ENCODE results near the gene PNPLA7. TPM values are rescaled to one million over a fixed set of nuclear protein-coding genes. Genes with fewer than 3 reads are reported as not detected.

PNPLA7 gene
- total RNA-seq, 1 experiment from 2014 or later: 1.3 TPM

DNA sequence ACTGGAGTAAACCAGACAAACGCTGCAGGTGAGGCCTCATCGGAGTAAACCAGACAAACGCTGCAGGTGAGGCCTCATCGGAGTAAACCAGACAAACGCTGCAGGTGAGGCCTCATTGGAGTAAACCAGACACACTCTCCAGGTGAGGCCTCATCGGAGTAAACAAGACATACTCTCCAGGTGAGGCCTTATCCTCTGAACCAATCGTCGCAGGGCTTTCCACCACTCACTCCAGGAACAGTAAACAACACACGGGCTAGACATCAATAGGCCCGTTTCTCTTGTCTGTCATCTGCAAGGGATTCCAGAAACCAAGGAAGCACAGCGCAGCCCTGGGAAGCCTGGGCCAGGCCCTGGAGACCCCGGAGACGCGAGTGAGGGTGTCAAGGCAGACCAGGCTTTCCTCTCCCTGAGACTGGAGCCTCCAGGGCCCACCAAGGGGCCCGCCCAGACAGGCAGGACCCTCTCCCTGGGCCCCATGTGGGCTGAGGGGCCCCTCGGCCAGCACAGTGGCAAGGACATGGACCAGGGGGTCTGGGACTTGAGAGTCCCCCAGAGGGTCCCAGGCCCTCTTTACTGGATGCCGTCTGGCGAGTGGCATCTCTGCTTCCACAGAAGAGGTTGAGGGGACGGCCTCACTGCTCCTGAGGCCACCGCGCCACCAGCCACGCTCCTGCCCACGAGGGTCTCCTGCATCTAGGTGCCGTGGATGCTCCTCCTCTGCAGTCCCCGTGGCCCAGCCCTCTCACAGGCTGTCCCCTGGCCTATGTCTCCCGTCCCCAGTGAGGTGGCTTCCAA, 64.7 kb downstream of the PNPLA7 start:
- H3K9me3 Mint-ChIP-seq: no peaks in the 10 kb centered on the region
- no peak for TF ChIP-seq ZNF671 (CRISPR knock-in tag; IDR thresholded peaks at IDR 0.05)
- TF ChIP-seq FOXK1 (CRISPR knock-in tag; IDR thresholded peaks at IDR 0.05): no peak
- TF ChIP-seq FOXJ3 (CRISPR knock-in tag; IDR thresholded peaks at IDR 0.05; ENCODE audit: borderline replicate concordance): no peak
- TF ChIP-seq, protein P1, sequence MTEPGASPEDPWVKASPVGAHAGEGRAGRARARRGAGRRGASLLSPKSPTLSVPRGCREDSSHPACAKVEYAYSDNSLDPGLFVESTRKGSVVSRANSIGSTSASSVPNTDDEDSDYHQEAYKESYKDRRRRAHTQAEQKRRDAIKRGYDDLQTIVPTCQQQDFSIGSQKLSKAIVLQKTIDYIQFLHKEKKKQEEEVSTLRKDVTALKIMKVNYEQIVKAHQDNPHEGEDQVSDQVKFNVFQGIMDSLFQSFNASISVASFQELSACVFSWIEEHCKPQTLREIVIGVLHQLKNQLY (CRISPR knock-in tag; IDR thresholded peaks at IDR 0.05): no peak
- TF ChIP-seq TEAD1 (CRISPR knock-in tag; IDR thresholded peaks at IDR 0.05): no peak
- H3K27ac Mint-ChIP-seq: no peak overlapping the region
- no peak overlapping the region for H3K4me3 Mint-ChIP-seq
- ATAC-seq (no peak), DNase-seq (ENCODE audit: low spot score) (no peak)
- no peaks in the 10 kb centered on the region for H3K4me1 Mint-ChIP-seq
- H3K27me3 Mint-ChIP-seq (ENCODE audit: low read depth): no peaks in the 10 kb centered on the region
- POLR2A ChIA-PET: no interaction called here
- H3K36me3 Mint-ChIP-seq: no peaks in the 10 kb centered on the region
- CTCF ChIA-PET: no interaction called here

GRCh38 chr9:137484551-137485315, 65.5 kb downstream of the PNPLA7 start:
- Mint-ChIP-seq H3K4me1 (no peaks in the 10 kb centered on the region), H3K4me3 (no peak overlapping the region), H3K27me3 (ENCODE audit: low read depth) (no peaks in the 10 kb centered on the region), H3K9me3 (no peaks in the 10 kb centered on the region), H3K36me3 (no peaks in the 10 kb centered on the region), H3K27ac (peak overlapping the region; percentile 76; the same call in 1 of the 2 replicates)
- no peak for DNase-seq (ENCODE audit: low spot score)
- ATAC-seq: no peak
- ChIA-PET CTCF (no interaction called here), POLR2A (no interaction called here)
- TF ChIP-seq, protein P2, sequence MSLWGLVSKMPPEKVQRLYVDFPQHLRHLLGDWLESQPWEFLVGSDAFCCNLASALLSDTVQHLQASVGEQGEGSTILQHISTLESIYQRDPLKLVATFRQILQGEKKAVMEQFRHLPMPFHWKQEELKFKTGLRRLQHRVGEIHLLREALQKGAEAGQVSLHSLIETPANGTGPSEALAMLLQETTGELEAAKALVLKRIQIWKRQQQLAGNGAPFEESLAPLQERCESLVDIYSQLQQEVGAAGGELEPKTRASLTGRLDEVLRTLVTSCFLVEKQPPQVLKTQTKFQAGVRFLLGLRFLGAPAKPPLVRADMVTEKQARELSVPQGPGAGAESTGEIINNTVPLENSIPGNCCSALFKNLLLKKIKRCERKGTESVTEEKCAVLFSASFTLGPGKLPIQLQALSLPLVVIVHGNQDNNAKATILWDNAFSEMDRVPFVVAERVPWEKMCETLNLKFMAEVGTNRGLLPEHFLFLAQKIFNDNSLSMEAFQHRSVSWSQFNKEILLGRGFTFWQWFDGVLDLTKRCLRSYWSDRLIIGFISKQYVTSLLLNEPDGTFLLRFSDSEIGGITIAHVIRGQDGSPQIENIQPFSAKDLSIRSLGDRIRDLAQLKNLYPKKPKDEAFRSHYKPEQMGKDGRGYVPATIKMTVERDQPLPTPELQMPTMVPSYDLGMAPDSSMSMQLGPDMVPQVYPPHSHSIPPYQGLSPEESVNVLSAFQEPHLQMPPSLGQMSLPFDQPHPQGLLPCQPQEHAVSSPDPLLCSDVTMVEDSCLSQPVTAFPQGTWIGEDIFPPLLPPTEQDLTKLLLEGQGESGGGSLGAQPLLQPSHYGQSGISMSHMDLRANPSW (CRISPR knock-in tag; conservative IDR thresholded peaks at IDR 0.05; ENCODE audit: low read depth): no peak
- TF ChIP-seq IRF1 (CRISPR knock-in tag; IDR thresholded peaks at IDR 0.05): no peak
- TF ChIP-seq, protein P3, sequence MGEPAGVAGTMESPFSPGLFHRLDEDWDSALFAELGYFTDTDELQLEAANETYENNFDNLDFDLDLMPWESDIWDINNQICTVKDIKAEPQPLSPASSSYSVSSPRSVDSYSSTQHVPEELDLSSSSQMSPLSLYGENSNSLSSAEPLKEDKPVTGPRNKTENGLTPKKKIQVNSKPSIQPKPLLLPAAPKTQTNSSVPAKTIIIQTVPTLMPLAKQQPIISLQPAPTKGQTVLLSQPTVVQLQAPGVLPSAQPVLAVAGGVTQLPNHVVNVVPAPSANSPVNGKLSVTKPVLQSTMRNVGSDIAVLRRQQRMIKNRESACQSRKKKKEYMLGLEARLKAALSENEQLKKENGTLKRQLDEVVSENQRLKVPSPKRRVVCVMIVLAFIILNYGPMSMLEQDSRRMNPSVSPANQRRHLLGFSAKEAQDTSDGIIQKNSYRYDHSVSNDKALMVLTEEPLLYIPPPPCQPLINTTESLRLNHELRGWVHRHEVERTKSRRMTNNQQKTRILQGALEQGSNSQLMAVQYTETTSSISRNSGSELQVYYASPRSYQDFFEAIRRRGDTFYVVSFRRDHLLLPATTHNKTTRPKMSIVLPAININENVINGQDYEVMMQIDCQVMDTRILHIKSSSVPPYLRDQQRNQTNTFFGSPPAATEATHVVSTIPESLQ (CRISPR knock-in tag; IDR thresholded peaks at IDR 0.05): no peak
- TF ChIP-seq, protein P4, sequence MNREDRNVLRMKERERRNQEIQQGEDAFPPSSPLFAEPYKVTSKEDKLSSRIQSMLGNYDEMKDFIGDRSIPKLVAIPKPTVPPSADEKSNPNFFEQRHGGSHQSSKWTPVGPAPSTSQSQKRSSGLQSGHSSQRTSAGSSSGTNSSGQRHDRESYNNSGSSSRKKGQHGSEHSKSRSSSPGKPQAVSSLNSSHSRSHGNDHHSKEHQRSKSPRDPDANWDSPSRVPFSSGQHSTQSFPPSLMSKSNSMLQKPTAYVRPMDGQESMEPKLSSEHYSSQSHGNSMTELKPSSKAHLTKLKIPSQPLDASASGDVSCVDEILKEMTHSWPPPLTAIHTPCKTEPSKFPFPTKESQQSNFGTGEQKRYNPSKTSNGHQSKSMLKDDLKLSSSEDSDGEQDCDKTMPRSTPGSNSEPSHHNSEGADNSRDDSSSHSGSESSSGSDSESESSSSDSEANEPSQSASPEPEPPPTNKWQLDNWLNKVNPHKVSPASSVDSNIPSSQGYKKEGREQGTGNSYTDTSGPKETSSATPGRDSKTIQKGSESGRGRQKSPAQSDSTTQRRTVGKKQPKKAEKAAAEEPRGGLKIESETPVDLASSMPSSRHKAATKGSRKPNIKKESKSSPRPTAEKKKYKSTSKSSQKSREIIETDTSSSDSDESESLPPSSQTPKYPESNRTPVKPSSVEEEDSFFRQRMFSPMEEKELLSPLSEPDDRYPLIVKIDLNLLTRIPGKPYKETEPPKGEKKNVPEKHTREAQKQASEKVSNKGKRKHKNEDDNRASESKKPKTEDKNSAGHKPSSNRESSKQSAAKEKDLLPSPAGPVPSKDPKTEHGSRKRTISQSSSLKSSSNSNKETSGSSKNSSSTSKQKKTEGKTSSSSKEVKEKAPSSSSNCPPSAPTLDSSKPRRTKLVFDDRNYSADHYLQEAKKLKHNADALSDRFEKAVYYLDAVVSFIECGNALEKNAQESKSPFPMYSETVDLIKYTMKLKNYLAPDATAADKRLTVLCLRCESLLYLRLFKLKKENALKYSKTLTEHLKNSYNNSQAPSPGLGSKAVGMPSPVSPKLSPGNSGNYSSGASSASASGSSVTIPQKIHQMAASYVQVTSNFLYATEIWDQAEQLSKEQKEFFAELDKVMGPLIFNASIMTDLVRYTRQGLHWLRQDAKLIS (CRISPR knock-in tag; IDR thresholded peaks at IDR 0.05; ENCODE audit: borderline replicate concordance): no peak
- TF ChIP-seq KAT7 (CRISPR knock-in tag; IDR thresholded peaks at IDR 0.05; ENCODE audit: borderline replicate concordance): no peak
- TF ChIP-seq ZNF396 (CRISPR knock-in tag; IDR thresholded peaks at IDR 0.05; ENCODE audit: borderline replicate concordance): no peak
- no peak for TF ChIP-seq ZNF671 (CRISPR knock-in tag; IDR thresholded peaks at IDR 0.05)
- TF ChIP-seq GTF2I (CRISPR knock-in tag; conservative IDR thresholded peaks at IDR 0.05): no peak
- TF ChIP-seq SOX15 (CRISPR knock-in tag; IDR thresholded peaks at IDR 0.05): no peak
- TF ChIP-seq IRF2 (CRISPR knock-in tag; IDR thresholded peaks at IDR 0.05; ENCODE audit: borderline replicate concordance, low read depth): no peak
